ENCODE data around the gene HTR7. TPM values are rescaled to one million over a fixed set of nuclear protein-coding genes. Genes with fewer than 3 reads are reported as not detected.

HTR7 gene
- total and polyA plus RNA-seq, 9 of the 15 experiments (the other 6 are each of a cell fraction or from before 2014, with no cell fraction given), result 0.07 to 0.33 (median 0.18) TPM

- Histone ChIP-seq H3K4me3 (no peak overlapping the region), H3K27ac (ENCODE audit: extremely low read depth, low read depth, low read length) (no peak overlapping the region), H3K9ac (ENCODE audit: insufficient read depth in 1 of 2, low read depth in 2 of 2, low read length in 2 of 2) (no peak overlapping the region), H3K4me2 (ENCODE audit: insufficient read depth, low read length) (no peak overlapping the region), H3K79me2 (ENCODE audit: control insufficient read depth, insufficient read depth, low read length) (no peaks in the 10 kb centered on the region), H3K36me3 (ENCODE audit: control insufficient read depth, insufficient read depth, low read length) (peaks cover 79% of the 10 kb centered on the region), H4K20me1 (replicated peaks; ENCODE audit: control insufficient read depth, insufficient read depth, low read length) (no peaks in the 10 kb centered on the region), H3K9me1 (ENCODE audit: control insufficient read depth, insufficient read depth, low read length) (no peaks in the 10 kb centered on the region), H3K27me3 (ENCODE audit: control insufficient read depth in 2 of 2, insufficient read depth in 2 of 2, low read length in 2 of 2) (no peaks in the 10 kb centered on the region), H3K4me1 (replicated peaks in 1 of 2; ENCODE audit: control insufficient read depth in 2 of 2, insufficient read depth in 2 of 2, low read length in 2 of 2) (no peaks in the 10 kb centered on the region), H2AFZ (ENCODE audit: low read depth, low read length) (no peak overlapping the region), H3K9me3 (replicated peaks; ENCODE audit: control insufficient read depth, insufficient read depth, low read depth, low read length) (no peaks in the 10 kb centered on the region)
- in situ Hi-C loops (cut with MboI) (no loop called here), intact Hi-C loops (cut with micrococcal nuclease) (no loop called here)
- FAIRE-seq, result no peak
- 100% methylated on average over 1 of the region's 1 CpG for WGBS (ENCODE audit: insufficient coverage, low coverage, missing lambda C conversion rate)
- no peak for DNase-seq (ENCODE audit: extremely low read depth in 1 of 4, low spot score in 3 of 4)
- no peak for TF ChIP-seq PHF21A (IDR thresholded peaks at IDR 0.05; ENCODE audit: borderline replicate concordance, low read depth)
- no peak for TF ChIP-seq RNF2 (IDR thresholded peaks at IDR 0.05)
- TF ChIP-seq RBM14 (IDR thresholded peaks at IDR 0.05; ENCODE audit: borderline replicate concordance, insufficient read depth, low read depth, low read length), result no peak
- no peak for TF ChIP-seq OTX1 (CRISPR knock-in tag; IDR thresholded peaks at IDR 0.05)
- TF ChIP-seq, protein P1, sequence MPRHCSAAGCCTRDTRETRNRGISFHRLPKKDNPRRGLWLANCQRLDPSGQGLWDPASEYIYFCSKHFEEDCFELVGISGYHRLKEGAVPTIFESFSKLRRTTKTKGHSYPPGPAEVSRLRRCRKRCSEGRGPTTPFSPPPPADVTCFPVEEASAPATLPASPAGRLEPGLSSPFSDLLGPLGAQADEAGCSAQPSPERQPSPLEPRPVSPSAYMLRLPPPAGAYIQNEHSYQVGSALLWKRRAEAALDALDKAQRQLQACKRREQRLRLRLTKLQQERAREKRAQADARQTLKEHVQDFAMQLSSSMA (CRISPR knock-in tag; IDR thresholded peaks at IDR 0.05), result no peak
- no peak for TF ChIP-seq L3MBTL2 (IDR thresholded peaks at IDR 0.05)
- TF ChIP-seq ZNF583 (CRISPR knock-in tag; IDR thresholded peaks at IDR 0.05), result no peak
- no peak for TF ChIP-seq ZNF511 (CRISPR knock-in tag; IDR thresholded peaks at IDR 0.05)
- no peak for TF ChIP-seq PPARD (CRISPR knock-in tag; IDR thresholded peaks at IDR 0.05)
- TF ChIP-seq ZNF589 (CRISPR knock-in tag; IDR thresholded peaks at IDR 0.05; ENCODE audit: low read depth), result no peak
- TF ChIP-seq ZNF280A (IDR thresholded peaks at IDR 0.05; ENCODE audit: low read depth, partially characterized antibody), result no peak
- TF ChIP-seq ZNF239 (CRISPR knock-in tag; IDR thresholded peaks at IDR 0.05), result no peak
- TF ChIP-seq NCOA2 (IDR thresholded peaks at IDR 0.05; ENCODE audit: partially characterized antibody in 2 of 2), result no peak
- no peak for TF ChIP-seq SMAD1 (IDR thresholded peaks at IDR 0.05; ENCODE audit: low read depth, low read length, partially characterized antibody)
- CTCF ChIA-PET (ENCODE audit: low intra/inter-chr PET ratio), result no interaction called here
- POLR2A ChIA-PET, result no interaction called here
- no TSS peak for BruUV-seq (replicated peaks)
- ATAC-seq, result no peak
Observed at GRCh38 chr10:90885176-90885575, 27.3 kb upstream of the HTR7 start.

Measured in K562 (cell line).